ENCODE measurements around the gene NFIC.

The NFIC gene

DNA sequence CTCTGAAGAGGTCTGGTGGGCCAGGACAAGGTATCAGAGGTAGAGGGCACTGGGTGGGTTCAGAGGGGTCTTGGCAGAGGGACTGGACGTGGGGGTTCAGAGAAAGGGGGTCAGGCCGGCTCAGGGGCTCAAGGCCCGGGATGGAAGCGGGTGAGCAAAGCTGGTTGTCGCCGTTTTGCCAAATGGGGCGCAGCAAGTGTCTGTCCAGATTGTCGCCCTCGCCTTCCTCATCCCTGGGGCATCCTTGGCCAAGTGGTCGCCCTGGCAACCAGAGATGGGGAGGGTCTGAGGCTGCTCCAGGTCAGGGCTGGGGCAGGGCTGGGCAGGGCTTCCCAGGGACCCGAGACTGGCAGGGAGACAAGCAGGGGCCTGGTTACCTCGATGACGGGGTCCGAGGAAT is 127.3 kb downstream of the NFIC start:
- TF ChIP-seq ZBTB7A (IDR thresholded peaks at IDR 0.05; ENCODE audit: low read depth) (no peak), YY1 (IDR thresholded peaks at IDR 0.05; ENCODE audit: low read depth) (no peak), NFIC (IDR thresholded peaks at IDR 0.05) (no peak), CREB1 (IDR thresholded peaks at IDR 0.05; ENCODE audit: low read depth) (no peak)

- TF ChIP-seq, protein P1, sequence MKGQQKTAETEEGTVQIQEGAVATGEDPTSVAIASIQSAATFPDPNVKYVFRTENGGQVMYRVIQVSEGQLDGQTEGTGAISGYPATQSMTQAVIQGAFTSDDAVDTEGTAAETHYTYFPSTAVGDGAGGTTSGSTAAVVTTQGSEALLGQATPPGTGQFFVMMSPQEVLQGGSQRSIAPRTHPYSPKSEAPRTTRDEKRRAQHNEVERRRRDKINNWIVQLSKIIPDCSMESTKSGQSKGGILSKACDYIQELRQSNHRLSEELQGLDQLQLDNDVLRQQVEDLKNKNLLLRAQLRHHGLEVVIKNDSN (IDR thresholded peaks at IDR 0.05): no peak
- TF ChIP-seq TCF12 (IDR thresholded peaks at IDR 0.05; ENCODE audit: low read depth): no peak
- TF ChIP-seq YY1 (IDR thresholded peaks at IDR 0.05; ENCODE audit: low read depth): no peak
- no peak for TF ChIP-seq FOXM1 (IDR thresholded peaks at IDR 0.05; ENCODE audit: borderline replicate concordance, low read depth)
- no peak for TF ChIP-seq EGR1 (IDR thresholded peaks at IDR 0.05)
- no peak for TF ChIP-seq CEBPB (IDR thresholded peaks at IDR 0.05)
- TF ChIP-seq EP300 (IDR thresholded peaks at IDR 0.05; ENCODE audit: borderline replicate concordance): no peak
- TF ChIP-seq RAD21 (IDR thresholded peaks at IDR 0.05; ENCODE audit: low read depth): no peak
- TF ChIP-seq REST (IDR thresholded peaks at IDR 0.05; ENCODE audit: low read depth): no peak
- TF ChIP-seq TEAD4 (IDR thresholded peaks at IDR 0.05): no peak
- TF ChIP-seq TAF1 (IDR thresholded peaks at IDR 0.05; ENCODE audit: low read depth): no peak
- no peak for TF ChIP-seq ZBTB7A (IDR thresholded peaks at IDR 0.05; ENCODE audit: low read depth)
- TF ChIP-seq NFIC (IDR thresholded peaks at IDR 0.05): no peak
- no peak for TF ChIP-seq MAX (IDR thresholded peaks at IDR 0.05)
- no peak for TF ChIP-seq CREB1 (IDR thresholded peaks at IDR 0.05; ENCODE audit: low read depth)
Observed at GRCh38 chr19:3494051-3494450, 127.7 kb downstream of the NFIC start.

- TF ChIP-seq TEAD4 (IDR thresholded peaks at IDR 0.05): no peak
- TF ChIP-seq CEBPB (IDR thresholded peaks at IDR 0.05): no peak
- no peak for TF ChIP-seq MAX (IDR thresholded peaks at IDR 0.05)
- TF ChIP-seq NFIC (IDR thresholded peaks at IDR 0.05): no peak
- no peak for TF ChIP-seq RAD21 (IDR thresholded peaks at IDR 0.05; ENCODE audit: low read depth)
- no peak for TF ChIP-seq EP300 (IDR thresholded peaks at IDR 0.05; ENCODE audit: borderline replicate concordance)
- no peak for TF ChIP-seq FOXM1 (IDR thresholded peaks at IDR 0.05; ENCODE audit: borderline replicate concordance, low read depth)
- no peak for TF ChIP-seq YY1 (IDR thresholded peaks at IDR 0.05; ENCODE audit: low read depth)
- no peak for TF ChIP-seq REST (IDR thresholded peaks at IDR 0.05; ENCODE audit: low read depth)
- no peak for TF ChIP-seq ZBTB7A (IDR thresholded peaks at IDR 0.05; ENCODE audit: low read depth)
- no peak for TF ChIP-seq CREB1 (IDR thresholded peaks at IDR 0.05; ENCODE audit: low read depth)
- TF ChIP-seq, protein P1 (IDR thresholded peaks at IDR 0.05): no peak
- TF ChIP-seq TCF12 (IDR thresholded peaks at IDR 0.05; ENCODE audit: low read depth): no peak
- no peak for TF ChIP-seq EGR1 (IDR thresholded peaks at IDR 0.05)
- no peak for TF ChIP-seq TAF1 (IDR thresholded peaks at IDR 0.05; ENCODE audit: low read depth)
Observed at GRCh38 chr19:3494559-3494958, 128.2 kb downstream of the NFIC start.

DNA sequence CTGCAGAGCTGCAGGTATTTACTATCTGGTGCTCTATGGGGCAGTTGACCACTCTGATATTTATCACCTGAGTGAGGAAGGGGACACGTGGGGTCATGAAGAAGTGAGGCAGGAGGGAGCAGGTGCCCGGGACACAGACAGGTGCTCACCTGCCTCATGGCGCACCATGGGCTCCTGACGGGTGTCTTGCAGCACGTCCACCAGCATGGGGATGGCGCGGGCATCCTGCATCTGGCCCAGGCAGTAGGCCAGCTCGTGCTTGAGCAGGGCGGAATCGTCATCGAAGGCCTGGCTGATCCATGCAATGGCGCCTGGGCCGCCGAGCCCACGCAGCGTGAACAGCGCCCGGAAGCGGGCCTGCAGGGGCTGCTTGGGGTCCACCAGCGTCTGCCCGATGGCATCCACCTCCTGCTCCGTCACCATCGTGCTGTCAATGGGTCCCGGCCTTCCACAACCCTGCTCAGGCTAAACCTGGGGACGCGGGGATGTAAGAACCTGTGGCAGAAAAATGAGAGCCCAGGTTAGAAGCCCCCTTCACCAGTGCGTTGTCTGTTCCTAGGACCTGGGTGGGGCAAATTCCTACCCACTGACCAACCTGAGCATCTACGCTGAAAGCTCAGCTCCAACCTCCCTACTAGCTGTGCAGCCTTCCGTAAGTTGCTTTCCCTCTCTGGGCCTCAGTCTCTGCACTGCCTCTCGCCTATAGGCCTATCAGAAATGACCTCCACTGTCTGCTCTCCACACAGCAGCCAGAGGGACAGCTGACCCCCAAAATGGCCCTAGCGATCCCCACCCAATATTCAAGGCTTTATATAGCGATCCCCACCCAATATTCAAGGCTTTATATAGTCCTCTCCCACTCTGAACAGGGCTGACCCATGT is 130.2 kb downstream of the NFIC start:
- TF ChIP-seq TCF12 (IDR thresholded peaks at IDR 0.05; ENCODE audit: low read depth) (no peak), CREB1 (IDR thresholded peaks at IDR 0.05; ENCODE audit: low read depth) (no peak), REST (IDR thresholded peaks at IDR 0.05; ENCODE audit: low read depth) (no peak), TAF1 (IDR thresholded peaks at IDR 0.05; ENCODE audit: low read depth) (no peak), TEAD4 (IDR thresholded peaks at IDR 0.05) (no peak), NFIC (IDR thresholded peaks at IDR 0.05) (no peak), YY1 (IDR thresholded peaks at IDR 0.05; ENCODE audit: low read depth) (no peak), EP300 (IDR thresholded peaks at IDR 0.05; ENCODE audit: borderline replicate concordance) (no peak), EGR1 (IDR thresholded peaks at IDR 0.05) (no peak), ZBTB7A (IDR thresholded peaks at IDR 0.05; ENCODE audit: low read depth) (no peak), RAD21 (IDR thresholded peaks at IDR 0.05; ENCODE audit: low read depth) (no peak)
- TF ChIP-seq, protein P1 (IDR thresholded peaks at IDR 0.05): no peak

All from Ishikawa (cell line).